ENCODE results near the gene LMOD1. TPM values are rescaled to one million over a fixed set of nuclear protein-coding genes. Genes with fewer than 3 reads are reported as not detected.

Gene LMOD1
- total and polyA plus RNA-seq, 2 donors (not counting 1 experiment from before 2014, with no cell fraction given) = not detected

DNA sequence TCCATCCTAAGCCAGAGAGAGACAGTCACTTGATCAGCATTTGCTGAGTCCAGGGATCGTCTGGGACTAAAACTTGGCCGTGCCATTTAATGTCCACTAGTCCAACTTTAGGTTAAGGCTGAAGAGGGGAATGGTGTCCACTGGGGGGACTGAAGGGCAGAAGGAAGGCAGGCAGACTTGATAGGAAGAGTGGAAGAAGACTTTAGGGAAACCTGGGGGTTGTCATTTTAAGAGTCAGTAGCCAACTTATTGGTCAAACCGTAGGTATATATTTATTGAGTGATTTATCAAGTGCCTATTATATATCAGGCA is 1.3 kb upstream of the LMOD1 start:
- peaks cover 0 to 41% (median 29%) of the 10 kb centered on the region in 4 experiments for H3K27me3 ChIP-seq (replicated peaks in 1 of 4; ENCODE audit: control extremely low read depth in 1 of 4, control insufficient read depth in 3 of 4, insufficient read depth in 4 of 4, low read length in 3 of 4)

DNA sequence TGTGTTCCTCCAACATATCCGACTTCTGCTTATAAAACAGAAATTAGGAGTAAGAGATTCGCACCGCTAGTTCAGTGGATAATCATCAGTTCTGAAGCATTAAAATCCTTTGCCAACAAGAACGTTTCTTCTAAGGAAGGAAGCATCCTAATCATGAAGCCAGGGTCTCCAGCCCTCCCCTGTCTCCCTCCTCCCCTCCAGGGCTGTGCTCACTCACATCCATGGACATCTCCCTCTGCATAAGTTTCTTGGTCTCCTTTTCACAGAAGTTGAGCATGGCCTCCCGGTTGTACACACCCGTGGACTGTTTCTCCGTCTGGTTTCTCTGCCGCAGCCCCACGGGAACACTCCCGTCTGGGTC is 505 bp downstream of the LMOD1 start:
- TF ChIP-seq, protein P1, sequence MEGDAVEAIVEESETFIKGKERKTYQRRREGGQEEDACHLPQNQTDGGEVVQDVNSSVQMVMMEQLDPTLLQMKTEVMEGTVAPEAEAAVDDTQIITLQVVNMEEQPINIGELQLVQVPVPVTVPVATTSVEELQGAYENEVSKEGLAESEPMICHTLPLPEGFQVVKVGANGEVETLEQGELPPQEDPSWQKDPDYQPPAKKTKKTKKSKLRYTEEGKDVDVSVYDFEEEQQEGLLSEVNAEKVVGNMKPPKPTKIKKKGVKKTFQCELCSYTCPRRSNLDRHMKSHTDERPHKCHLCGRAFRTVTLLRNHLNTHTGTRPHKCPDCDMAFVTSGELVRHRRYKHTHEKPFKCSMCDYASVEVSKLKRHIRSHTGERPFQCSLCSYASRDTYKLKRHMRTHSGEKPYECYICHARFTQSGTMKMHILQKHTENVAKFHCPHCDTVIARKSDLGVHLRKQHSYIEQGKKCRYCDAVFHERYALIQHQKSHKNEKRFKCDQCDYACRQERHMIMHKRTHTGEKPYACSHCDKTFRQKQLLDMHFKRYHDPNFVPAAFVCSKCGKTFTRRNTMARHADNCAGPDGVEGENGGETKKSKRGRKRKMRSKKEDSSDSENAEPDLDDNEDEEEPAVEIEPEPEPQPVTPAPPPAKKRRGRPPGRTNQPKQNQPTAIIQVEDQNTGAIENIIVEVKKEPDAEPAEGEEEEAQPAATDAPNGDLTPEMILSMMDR (IDR thresholded peaks at IDR 0.05) = no peak
- TF ChIP-seq EZH2 (IDR thresholded peaks at IDR 0.05; ENCODE audit: borderline replicate concordance, insufficient read depth, low read depth, low read length, poor library complexity, severe bottlenecking) = no peak
- H3K4me2 ChIP-seq (replicated peaks; ENCODE audit: low read depth, low read length, poor library complexity, severe bottlenecking) = peak overlapping the region; percentile 68
- H3K9ac ChIP-seq (ENCODE audit: low read length) = peak overlapping the region; percentile 39
- H3K27ac ChIP-seq (ENCODE audit: low read length in 2 of 2) = no peak overlapping the region
- H3K4me3 Mint-ChIP-seq = peak overlapping the region; percentile 77
- H4K20me1 ChIP-seq (ENCODE audit: control insufficient read depth, insufficient read depth, low read length, poor library complexity, severe bottlenecking) = no peaks in the 10 kb centered on the region
- H3K27me3 Mint-ChIP-seq = peaks cover 56% of the 10 kb centered on the region
- no peak overlapping the region for H3K4me3 ChIP-seq (ENCODE audit: control extremely low read depth in 1 of 5, extremely low read depth in 1 of 5, insufficient read depth in 1 of 5, low read depth in 2 of 5, low read length in 4 of 5)
- no peaks in the 10 kb centered on the region for H3K79me2 ChIP-seq (ENCODE audit: control insufficient read depth, insufficient read depth, low read length)
- H3K27ac Mint-ChIP-seq = no peak overlapping the region
- WGBS (ENCODE audit: insufficient coverage) = 43% methylated on average over 9 of the region's 10 CpGs
- ChIA-PET POLR2A (no interaction called here), CTCF (no interaction called here)
- peaks cover 0 to 6% (median 0%) of the 10 kb centered on the region in 3 donors for H3K9me3 ChIP-seq (ENCODE audit: control extremely low read depth in 1 of 3, control insufficient read depth in 2 of 3, insufficient read depth in 1 of 3, low read length in 2 of 3)
- H3K27me3 ChIP-seq (replicated peaks in 1 of 4; ENCODE audit: control extremely low read depth in 1 of 4, control insufficient read depth in 3 of 4, insufficient read depth in 4 of 4, low read length in 3 of 4) = peaks cover 0 to 41% (median 31%) of the 10 kb centered on the region in 4 experiments
- H3K36me3 ChIP-seq (replicated peaks in 1 of 2; ENCODE audit: control extremely low read depth in 1 of 2, control insufficient read depth in 1 of 2, extremely low read depth in 1 of 2, insufficient read depth in 2 of 2, low read length in 1 of 2) = no peaks in the 10 kb centered on the region
- DNase-seq (no peak), ATAC-seq (ENCODE audit: low read depth) (no peak)
- H3K9me3 Mint-ChIP-seq (ENCODE audit: insufficient read depth) = no peaks in the 10 kb centered on the region
- H3K4me1 Mint-ChIP-seq = peaks cover 11% of the 10 kb centered on the region
- intact Hi-C loops (cut with micrococcal nuclease) = no loop called here
- peak overlapping the region; percentile 69 for H2AFZ ChIP-seq (ENCODE audit: insufficient read depth, low read depth, low read length, poor library complexity, severe bottlenecking)
- H3K4me1 ChIP-seq (ENCODE audit: control insufficient read depth in 2 of 2, insufficient read depth in 2 of 2, low read length in 2 of 2) = peaks cover 10 to 11% of the 10 kb centered on the region in 2 donors

More for the DNA sequence above, 1.3 kb upstream of the LMOD1 start:
- Mint-ChIP-seq H3K4me1 (peaks cover 11% of the 10 kb centered on the region), H3K27me3 (peaks cover 56% of the 10 kb centered on the region), H3K9me3 (ENCODE audit: insufficient read depth) (no peaks in the 10 kb centered on the region), H3K4me3 (no peak overlapping the region), H3K27ac (no peak overlapping the region)
- 79% methylated on average over 2 of the region's 3 CpGs for whole genome bisulfite sequencing (ENCODE audit: insufficient coverage)
- Histone ChIP-seq H3K4me1 (ENCODE audit: control insufficient read depth in 2 of 2, insufficient read depth in 2 of 2, low read length in 2 of 2) (peaks cover 10 to 11% of the 10 kb centered on the region in 2 donors), H3K4me3 (ENCODE audit: control extremely low read depth in 1 of 5, extremely low read depth in 1 of 5, insufficient read depth in 1 of 5, low read depth in 2 of 5, low read length in 4 of 5) (no peak overlapping the region), H4K20me1 (ENCODE audit: control insufficient read depth, insufficient read depth, low read length, poor library complexity, severe bottlenecking) (no peaks in the 10 kb centered on the region), H3K36me3 (replicated peaks in 1 of 2; ENCODE audit: control extremely low read depth in 1 of 2, control insufficient read depth in 1 of 2, extremely low read depth in 1 of 2, insufficient read depth in 2 of 2, low read length in 1 of 2) (no peaks in the 10 kb centered on the region), H2AFZ (ENCODE audit: insufficient read depth, low read depth, low read length, poor library complexity, severe bottlenecking) (no peak overlapping the region), H3K9ac (ENCODE audit: low read length) (no peak overlapping the region), H3K9me3 (ENCODE audit: control extremely low read depth in 1 of 3, control insufficient read depth in 2 of 3, insufficient read depth in 1 of 3, low read length in 2 of 3) (peaks cover 0 to 6% (median 0%) of the 10 kb centered on the region in 3 donors), H3K27ac (ENCODE audit: low read length in 2 of 2) (no peak overlapping the region), H3K4me2 (replicated peaks; ENCODE audit: low read depth, low read length, poor library complexity, severe bottlenecking) (no peak overlapping the region), H3K79me2 (ENCODE audit: control insufficient read depth, insufficient read depth, low read length) (no peaks in the 10 kb centered on the region)
- intact Hi-C loops (cut with micrococcal nuclease) = no loop called here
- no peak for DNase-seq
- TF ChIP-seq, protein P1 (IDR thresholded peaks at IDR 0.05) = no peak
- TF ChIP-seq EZH2 (IDR thresholded peaks at IDR 0.05; ENCODE audit: borderline replicate concordance, insufficient read depth, low read depth, low read length, poor library complexity, severe bottlenecking) = no peak
- ChIA-PET POLR2A (no interaction called here), CTCF (no interaction called here)
- ATAC-seq (ENCODE audit: low read depth) = no peak

Measured in B cell (primary cell).